ENCODE data around the gene CFAP97. TPM values are rescaled to one million over a fixed set of nuclear protein-coding genes. Genes with fewer than 3 reads are reported as not detected.

The CFAP97 gene
- total and polyA plus RNA-seq, 9 of the 15 experiments (the other 6 are each of a cell fraction or from before 2014, with no cell fraction given), result 17.3 to 57.8 (median 44.4) TPM

DNA sequence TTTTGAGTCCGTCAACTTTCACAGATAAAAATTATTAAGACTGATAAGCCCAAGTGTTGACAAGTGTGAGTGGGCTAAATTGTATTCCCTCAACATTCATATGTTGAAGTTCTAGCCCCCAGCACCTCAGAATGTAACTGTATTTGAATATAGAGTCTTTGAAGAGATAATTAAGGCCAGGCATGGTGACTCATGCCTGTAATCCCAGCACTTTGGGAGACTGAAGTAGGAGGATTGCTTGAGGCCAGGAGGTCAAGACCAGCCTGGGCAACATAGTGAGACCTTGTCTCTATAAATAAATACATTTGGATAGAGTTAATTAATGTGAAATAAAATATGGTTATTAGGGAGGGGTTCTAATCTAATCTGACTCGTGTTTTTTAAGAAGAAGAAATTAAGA, 90.5 kb downstream of the CFAP97 start (continued):
- TF ChIP-seq ZHX1 (conservative IDR thresholded peaks at IDR 0.05; ENCODE audit: low read length), result no peak
- no peak for TF ChIP-seq ZNF274 (IDR thresholded peaks at IDR 0.05; ENCODE audit: borderline replicate concordance, low read depth, low read length)
- no peak for TF ChIP-seq NFXL1 (CRISPR knock-in tag; IDR thresholded peaks at IDR 0.05)

DNA sequence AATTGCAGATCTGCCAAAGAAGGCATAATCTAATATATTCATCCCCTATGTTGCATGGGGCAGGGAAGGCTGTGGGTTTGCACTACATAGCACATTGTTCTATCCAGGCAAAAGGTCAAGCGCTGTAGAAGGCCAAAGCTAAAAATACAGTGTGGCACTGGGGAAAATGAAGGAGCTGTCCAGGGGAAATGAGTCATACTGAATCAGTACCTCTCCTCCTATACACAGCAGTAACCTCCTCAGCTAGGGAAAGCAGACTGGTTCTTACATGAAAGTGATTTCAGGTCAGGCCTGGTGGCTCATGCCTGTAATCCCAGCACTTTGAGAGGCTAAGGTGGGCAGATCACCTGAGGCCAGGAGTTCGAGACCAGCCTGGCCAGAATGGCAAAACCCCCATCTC, 91.7 kb downstream of the CFAP97 start:
- no peaks in the 10 kb centered on the region for H3K9me1 ChIP-seq (ENCODE audit: control insufficient read depth, insufficient read depth, low read length)
- no TSS peak for BruUV-seq (replicated peaks)
- FAIRE-seq (peak; percentile 78), ATAC-seq (peak; percentile 60), DNase-seq (ENCODE audit: extremely low read depth in 1 of 4, low spot score in 3 of 4) (peak in 2 of 4 experiments; percentile 49 to 65)
- H3K9ac ChIP-seq (ENCODE audit: insufficient read depth in 1 of 2, low read depth in 2 of 2, low read length in 2 of 2), result no peak overlapping the region
- POLR2A ChIA-PET, result no interaction called here
- H3K4me3 ChIP-seq, result no peak overlapping the region
- WGBS (ENCODE audit: insufficient coverage, low coverage, missing lambda C conversion rate), result 22% methylated on average over 2 of the region's 2 CpGs
- intact Hi-C loops (cut with micrococcal nuclease), result no loop called here
- peaks cover 8 to 14% of the 10 kb centered on the region in 2 experiments; a peak in 4 of 5 replicates for H3K4me1 ChIP-seq (replicated peaks in 1 of 2; ENCODE audit: control insufficient read depth in 2 of 2, insufficient read depth in 2 of 2, low read length in 2 of 2)
- H3K27ac ChIP-seq (ENCODE audit: extremely low read depth, low read depth, low read length), result no peak overlapping the region
- no peak overlapping the region for H3K4me2 ChIP-seq (ENCODE audit: insufficient read depth, low read length)
- H3K36me3 ChIP-seq (ENCODE audit: control insufficient read depth, insufficient read depth, low read length), result no peaks in the 10 kb centered on the region
- in situ Hi-C loops (cut with MboI), result no loop called here
- no peaks in the 10 kb centered on the region for H3K27me3 ChIP-seq (ENCODE audit: control insufficient read depth in 2 of 2, insufficient read depth in 2 of 2, low read length in 2 of 2)
- no peak overlapping the region for H2AFZ ChIP-seq (ENCODE audit: low read depth, low read length)
- no peaks in the 10 kb centered on the region for H3K79me2 ChIP-seq (ENCODE audit: control insufficient read depth, insufficient read depth, low read length)
- no peaks in the 10 kb centered on the region for H3K9me3 ChIP-seq (replicated peaks; ENCODE audit: control insufficient read depth, insufficient read depth, low read depth, low read length)
- CTCF ChIA-PET (ENCODE audit: low intra/inter-chr PET ratio), result no interaction called here
- H4K20me1 ChIP-seq (replicated peaks; ENCODE audit: control insufficient read depth, insufficient read depth, low read length), result no peaks in the 10 kb centered on the region
- TF ChIP-seq HDAC1 (IDR thresholded peaks at IDR 0.05) (peak in 1 of 2 experiments; percentile 55; a peak in 1 of 4 replicates), ZNF655 (CRISPR knock-in tag; IDR thresholded peaks at IDR 0.05) (no peak), MEF2A (IDR thresholded peaks at IDR 0.05; ENCODE audit: control insufficient read depth, low read depth, low read length) (peak; percentile 75; the same call in 1 of the 2 replicates), ZNF717 (CRISPR knock-in tag; IDR thresholded peaks at IDR 0.05) (no peak), SNIP1 (IDR thresholded peaks at IDR 0.05; ENCODE audit: low read depth) (no peak), ZNF584 (CRISPR knock-in tag; IDR thresholded peaks at IDR 0.05; ENCODE audit: low read depth) (0 out of 2 replicates have a peak, but pooled peaks have one; percentile 31), U2AF2 (optimal IDR thresholded peaks at IDR 0.05; ENCODE audit: low read depth, low read length) (no peak), ZNF707 (CRISPR knock-in tag; conservative IDR thresholded peaks at IDR 0.05) (no peak), EZH2 (IDR thresholded peaks at IDR 0.05; ENCODE audit: borderline replicate concordance, low read depth, low read length) (no peak), ZNF75A (CRISPR knock-in tag; IDR thresholded peaks at IDR 0.05) (no peak), NR2C2 (CRISPR knock-in tag; IDR thresholded peaks at IDR 0.05) (no peak), NR2C2 (tag; IDR thresholded peaks at IDR 0.05) (0 out of 2 replicates have a peak, but pooled peaks have one; percentile 24), NCOR1 (IDR thresholded peaks at IDR 0.05) (peak; percentile 22; the same call in 1 of the 2 replicates), MEF2D (tag; conservative IDR thresholded peaks at IDR 0.05; ENCODE audit: low read depth) (0 out of 2 replicates have a peak, but pooled peaks have one; percentile 46), ARID1B (IDR thresholded peaks at IDR 0.05) (peak; percentile 57)
- TF ChIP-seq, protein P1, sequence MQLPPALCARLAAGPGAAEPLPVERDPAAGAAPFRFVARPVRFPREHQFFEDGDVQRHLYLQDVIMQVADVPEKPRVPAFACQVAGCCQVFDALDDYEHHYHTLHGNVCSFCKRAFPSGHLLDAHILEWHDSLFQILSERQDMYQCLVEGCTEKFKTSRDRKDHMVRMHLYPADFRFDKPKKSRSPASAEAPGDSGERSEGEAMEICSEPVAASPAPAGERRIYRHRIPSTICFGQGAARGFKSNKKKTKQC (CRISPR knock-in tag; IDR thresholded peaks at IDR 0.05), result no peak
